GM12878 (cell line): Measurements from ENCODE around the gene GKN1. TPM values are rescaled to one million over a fixed set of nuclear protein-coding genes. Genes with fewer than 3 reads are reported as not detected.
A peak's percentile ranks its signal among the peaks of the same experiment; 100 is the strongest.

Experiments used
- ATAC-seq: fragments of 200-7000 bp; cut with Tn5 transposase; 3 replicates; pipeline ENCODE4 v1.9.1; 2020; ENCODE audit warnings: mild to moderate bottlenecking, moderate library complexity
- BruUV-seq: library from RNA; stranded (reverse); fragments of 400-500 nt; replicated peaks from 2 replicates; lab custom pipeline; 2021; lab: Mats Ljungman, UMichigan
- CTCF ChIA-PET: fragments of 300-600 bp; sonication (Branson Sonifier 250); formaldehyde crosslinking; extraction: SDS; loops from one replicate; lab custom pipeline; 2021; ENCODE audit warnings: inconsistent platforms; lab: Yijun Ruan, JAX
- POLR2A ChIA-PET: fragments of 350-600 bp; formaldehyde crosslinking; extraction: SDS; loops from one replicate; lab custom pipeline; 2021; ENCODE audit warnings: inconsistent platforms; lab: Charles Lee
- RAD21 ChIA-PET: fragments of 300-600 bp; sonication (Branson Sonifier 250); formaldehyde crosslinking; loops from one replicate; lab custom pipeline; 2023; ENCODE audit warnings: antibody characterized with exemption; ENCODE audit not compliant: unreplicated experiment; lab: Charles Lee
- SMC1A ChIA-PET: fragments of 300-600 bp; sonication (Branson Sonifier 250); formaldehyde crosslinking; loops from one replicate; lab custom pipeline; 2023; ENCODE audit not compliant: unreplicated experiment, uncharacterized antibody; lab: Charles Lee
- DNase-seq: peaks from one replicate; pipeline ENCODE4 v3.0.0-alpha.2; 2011; ENCODE audit warnings: low read depth, low spot score
- FAIRE-seq: peaks from 3 replicates; lab custom pipeline; 2011; peaks lifted over from hg19 to GRCh38; lab: Jason Lieb, UNC
- H2AFZ ChIP-seq: 2 replicates; pipeline ENCODE4 v1.6.0; 2011; ENCODE audit warnings: low read depth, low read length, control low read depth; ENCODE audit not compliant: control insufficient read depth
- H3K27ac ChIP-seq: 2 replicates; pipeline ENCODE4 v1.5.1; 2011; ENCODE audit warnings: control low read depth; ENCODE audit not compliant: control insufficient read depth, insufficient read depth
- H3K27me3 ChIP-seq, 2 experiments: replicated peaks in 1 of 2; 2 replicates each; pipeline versions ENCODE4 v1.6.0 to v1.6.1; 2011; ENCODE audit warnings: low read length in 1 of 2; ENCODE audit not compliant: control insufficient read depth in 2 of 2, insufficient read depth in 2 of 2
- H3K36me3 ChIP-seq, 2 experiments: 2 replicates each; pipeline ENCODE4 v1.5.1; 2011; ENCODE audit warnings: low read length in 1 of 2; ENCODE audit not compliant: control insufficient read depth in 2 of 2, insufficient read depth in 2 of 2
- H3K4me1 ChIP-seq: 2 replicates; pipeline ENCODE4 v1.6.1; 2011; ENCODE audit warnings: mild to moderate bottlenecking, low read length, moderate library complexity, mixed read lengths; ENCODE audit not compliant: control insufficient read depth, insufficient read depth
- H3K4me2 ChIP-seq: 2 replicates; pipeline ENCODE4 v1.6.0; 2011; ENCODE audit warnings: control low read depth; ENCODE audit not compliant: control insufficient read depth, insufficient read depth
- H3K4me3 ChIP-seq: fragments of 200-600 bp; sonication (generic); 2 replicates; pipeline ENCODE4 v1.5.1; 2016
- H3K79me2 ChIP-seq: 2 replicates; pipeline ENCODE4 v1.6.0; 2011; ENCODE audit warnings: low read length; ENCODE audit not compliant: control insufficient read depth, insufficient read depth
- H3K9ac ChIP-seq: 2 replicates; pipeline ENCODE4 v1.8.0; 2011; ENCODE audit warnings: low read length, control low read depth, mixed read lengths; ENCODE audit not compliant: control insufficient read depth, insufficient read depth
- H3K9me3 ChIP-seq: replicated peaks from 3 replicates; pipeline ENCODE4 v1.5.1; 2011; ENCODE audit warnings: mild to moderate bottlenecking, low read length; ENCODE audit not compliant: control insufficient read depth, insufficient read depth
- H4K20me1 ChIP-seq: 2 replicates; pipeline ENCODE4 v1.6.0; 2011; ENCODE audit not compliant: control insufficient read depth, insufficient read depth
- IKZF2 ChIP-seq, 2 experiments: fragments of 450-650 bp; IDR thresholded peaks; 2 replicates each; pipeline ENCODE4 v1.6.1; 2017; ENCODE audit warnings: mild to moderate bottlenecking in 2 of 2, moderate library complexity in 2 of 2
- JUND ChIP-seq: IDR thresholded peaks from 2 replicates; pipeline ENCODE4 v1.6.1; 2012; ENCODE audit warnings: low read depth, mild to moderate bottlenecking, low read length, improper control_type of control experiment, moderate library complexity
- KLF5 ChIP-seq: fragments of 450-650 bp; IDR thresholded peaks from 2 replicates; pipeline ENCODE4 v1.6.1; 2014; ENCODE audit warnings: mild to moderate bottlenecking; ENCODE audit not compliant: partially characterized antibody
- PML ChIP-seq: IDR thresholded peaks from 2 replicates; pipeline ENCODE4 v1.6.1; 2012; ENCODE audit warnings: low read length, inconsistent platforms
- SUZ12 ChIP-seq: fragments of 200-600 bp; sonication (generic); IDR thresholded peaks from one replicate; pipeline ENCODE4 v1.6.1; 2018; ENCODE audit warnings: antibody characterized with exemption, mild to moderate bottlenecking; ENCODE audit not compliant: unreplicated experiment
- WGBS: methylation state at CpG from one replicate; pipeline ENCODE4 v1.1.6; 2016; ENCODE audit warnings: low lambda C conversion rate; ENCODE audit not compliant: insufficient replicate concordance, insufficient coverage; ENCODE audit errors: missing lambda C conversion rate; 5-methylcytosine and 5-hydroxymethylcytosine counted together
- in situ Hi-C: fragments of 300-500 bp; cut with MboI; formaldehyde crosslinking; loops from 9 replicates; pipeline ENCODE4 v1.14.3; 2018; ENCODE audit warnings: mixed read lengths
- intact Hi-C: fragments of 100-400 bp; cut with micrococcal nuclease; formaldehyde crosslinking; loops from one replicate; pipeline ENCODE4 v1.14.2; 2022; ENCODE audit not compliant: unreplicated experiment
- polyA plus RNA-seq, 11 experiments: library from polyadenylated mRNA; depleted of rRNA in 4 of 11; unstranded in 6 of 11; stranded (reverse) in 5 of 11; fragments of >200 nt; fragmentation: Nextera tagmentation in 4 of 11; fragmentation: Illumina TruSeq in 1 of 11; extraction: Ambion mirVana in 4 of 11; extraction: Trizol in 1 of 11; gene quantifications; 1 replicate in 1 of 11; 2 replicates in 10 of 11; pipeline versions ENCODE4 v1.2.1 to v1.2.3, GENCODE V29; 2011 to 2016; ENCODE audit warnings: inconsistent platforms in 2 of 11, missing spikeins in 2 of 11, low read depth in 1 of 11
- total RNA-seq, 4 experiments: library from RNA; depleted of rRNA in 3 of 4; stranded (reverse); fragments of >200 nt in 3 of 4; fragmentation: Illumina TruSeq in 1 of 4; extraction: Trizol in 1 of 4; gene quantifications; 2 replicates each; pipeline versions ENCODE4 v1.2.1 to v1.2.3, GENCODE V29; 2013 to 2021

The GKN1 gene
- total and polyA plus RNA-seq, 10 of the 15 experiments (the other 5 are each of a cell fraction or from before 2014, with no cell fraction given) = not detected

GRCh38 chr2:69013142-69013839, 38.9 kb downstream of the GKN1 start, which contains the start of gene ANTXR1:
Gene ANTXR1, plus strand, starts transcription at chr2:69013179. Its CDS starts 321 bp downstream, at chr2:69013500.
- H4K20me1 ChIP-seq = no peaks in the 10 kb centered on the region
- H2AFZ ChIP-seq = no peak within 1 kb of the TSS
- peak within 1 kb of the TSS; percentile 22 for H3K4me2 ChIP-seq
- H3K9ac ChIP-seq = no peak within 1 kb of the TSS
- TF ChIP-seq JUND = no peak
- no peak for TF ChIP-seq IKZF2 (IDR thresholded peaks at IDR 0.05)
- no peak for TF ChIP-seq PML
- peak; percentile 58 for TF ChIP-seq SUZ12
- no peak for TF ChIP-seq KLF5
- CTCF ChIA-PET = interaction anchor here (0.7 kb wide), 1 partner anchor 40 kb away, joined by 3 read pairs; no protein-coding TSS in a partner anchor
- H3K79me2 ChIP-seq = no peaks in the 10 kb centered on the region
- intact Hi-C loops (loop anchor here (5.0 kb wide), 1 partner anchor 294 kb away; no protein-coding TSS in a partner anchor), in situ Hi-C loops (loop anchor here (25.0 kb wide), 1 partner anchor 699 kb away; no protein-coding TSS in a partner anchor)
- no TSS peak for BruUV-seq
- no peaks in the 10 kb centered on the region for H3K36me3 ChIP-seq
- DNase-seq (no peak), FAIRE-seq (no peak), ATAC-seq (no peak; the same call in 2 of the 3 replicates)
- SMC1A ChIA-PET = no interaction called here
- RAD21 ChIA-PET = no interaction called here
- no peak within 1 kb of the TSS for H3K27ac ChIP-seq
- peaks cover 6 to 14% of the 10 kb centered on the region in 2 experiments for H3K27me3 ChIP-seq
- no peaks in the 10 kb centered on the region for H3K9me3 ChIP-seq
- H3K4me3 ChIP-seq = no peak within 1 kb of the TSS; the same call in 1 of the 2 replicates
- 16% methylated on average over 58 of the region's 63 CpGs for WGBS
- no peaks in the 10 kb centered on the region; the same call in 1 of the 2 replicates for H3K4me1 ChIP-seq
- POLR2A ChIA-PET = no interaction called here
